ENCODE data around the gene TAS2R13. TPM values are rescaled to one million over a fixed set of nuclear protein-coding genes. Genes with fewer than 3 reads are reported as not detected.
A peak's percentile ranks its signal among the peaks of the same experiment; 100 is the strongest.

TAS2R13 gene
- total RNA-seq (2014; rRNA removed; shearing (Covaris generic)) = 0.36 TPM in 1 of 2 replicates, not detected in the other

GRCh38 chr12:10909462-10909861, at the start of gene TAS2R13:
TSS of gene TAS2R13 (minus strand) at chr12:10909562. CDS start at chr12:10909298, 264 bp downstream.
- DNase-seq (ENCODE audit: low spot score) = no peak

GRCh38 chr12:10957741-10958140, 48.4 kb upstream of the TAS2R13 start:
- no peak for DNase-seq (ENCODE audit: low spot score)

DNA sequence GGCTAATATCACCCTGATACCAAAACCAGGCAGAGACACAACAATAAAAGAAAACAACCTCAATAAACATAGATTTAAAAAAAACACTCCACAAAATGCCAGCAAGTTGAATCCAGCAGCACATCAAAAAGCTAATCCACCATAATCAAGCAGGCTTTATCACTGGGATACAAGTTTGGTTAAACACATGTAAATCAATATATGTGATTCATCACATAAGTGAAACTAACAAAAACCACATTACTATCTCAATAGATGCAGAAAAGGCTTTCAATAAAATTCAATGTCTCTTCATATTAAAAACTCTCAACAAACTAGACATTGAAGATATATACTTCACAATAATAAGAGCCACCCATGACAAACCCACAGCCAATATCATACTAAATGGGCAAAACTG, 46.7 kb upstream of the TAS2R13 start:
- no peak for DNase-seq (ENCODE audit: low spot score)

- no peak for DNase-seq (ENCODE audit: low spot score)
These were observed 43.3 kb upstream of the TAS2R13 start for GRCh38 chr12:10952645-10953044.

DNA sequence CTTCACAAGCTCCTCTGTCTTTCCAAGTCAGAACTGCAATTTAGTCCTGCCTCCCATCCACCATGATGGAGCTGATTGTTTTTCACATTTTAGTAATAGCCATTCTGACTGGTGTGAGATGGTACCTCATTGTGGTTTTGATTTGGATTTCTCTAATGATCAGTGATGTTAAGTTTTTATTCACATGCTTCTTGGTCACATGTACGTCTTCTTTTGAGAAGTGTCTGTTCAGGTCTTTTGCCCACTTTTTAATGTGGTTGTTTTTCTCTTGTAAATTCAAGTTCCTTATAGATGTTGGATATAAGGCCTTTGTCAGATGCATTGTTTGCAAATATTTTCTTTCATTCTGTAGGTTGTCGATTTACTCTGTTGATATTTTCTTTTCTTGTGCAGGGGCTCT, 33.8 kb upstream of the TAS2R13 start:
- no peak for DNase-seq (ENCODE audit: low spot score)

DNA sequence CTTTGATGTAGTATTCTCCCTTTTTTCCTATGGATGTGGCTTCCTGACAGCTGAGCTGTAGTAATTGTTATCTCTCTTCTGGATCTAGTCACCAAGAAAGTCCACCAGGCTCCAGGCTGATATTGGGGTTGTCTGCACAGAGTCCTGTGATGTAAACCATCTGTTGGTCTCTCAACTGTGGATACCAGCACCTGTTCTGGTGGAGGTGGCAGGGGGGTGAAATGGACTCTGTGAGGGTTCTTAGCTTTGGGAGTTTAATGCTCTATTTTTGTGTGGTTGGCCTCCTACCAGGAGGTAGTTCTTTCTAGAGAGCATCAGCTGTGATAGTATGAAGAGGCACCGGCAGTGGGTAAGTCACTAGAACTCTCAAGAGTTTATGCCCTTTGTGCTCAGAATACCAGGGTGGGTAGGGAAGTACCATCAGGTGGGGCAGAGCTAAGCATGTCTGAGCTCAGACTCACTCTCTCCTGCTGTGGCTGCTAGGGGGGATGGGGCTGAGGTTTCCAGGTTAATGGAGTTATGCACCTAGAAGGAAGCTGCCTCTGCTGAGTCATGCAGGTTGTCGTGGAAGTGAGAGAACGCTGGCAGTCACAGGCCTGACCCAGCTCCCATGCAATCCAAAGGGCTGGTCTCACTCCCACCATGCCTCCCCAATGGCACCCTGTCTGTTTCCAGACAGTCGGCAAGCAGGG, 32.7 kb upstream of the TAS2R13 start:
- peak; percentile 13 for DNase-seq (ENCODE audit: low spot score)

DNA sequence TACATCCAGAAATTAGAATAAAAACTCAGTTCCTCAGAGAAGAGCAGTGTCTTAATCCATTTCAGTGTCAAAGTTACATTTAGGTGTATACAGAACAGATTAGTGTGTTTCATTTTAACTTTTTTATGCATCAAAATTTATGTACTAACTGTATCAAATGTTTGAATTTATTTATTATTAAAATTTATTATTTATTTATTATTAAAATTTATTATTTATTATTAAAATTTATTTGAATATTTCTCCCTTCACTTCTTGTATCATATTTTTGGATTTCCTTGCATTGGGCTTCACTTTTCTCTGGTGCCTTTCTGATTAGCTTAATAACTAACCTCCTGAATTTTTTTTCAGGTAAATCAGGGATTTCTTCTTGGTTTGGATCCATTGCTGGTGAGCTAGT, 32.0 kb upstream of the TAS2R13 start:
- no peak for DNase-seq (ENCODE audit: low spot score)

- peak; percentile 22 for DNase-seq (ENCODE audit: low spot score)
These were observed 31.0 kb upstream of the TAS2R13 start for GRCh38 chr12:10940389-10940788.

GRCh38 chr12:10939163-10939562, 29.8 kb upstream of the TAS2R13 start, which contains the start of gene TAS2R14:
TSS of gene TAS2R14 (minus strand) at chr12:10939263. CDS start at chr12:10939207, 56 bp downstream.
- DNase-seq (ENCODE audit: low spot score) = no peak

- DNase-seq (ENCODE audit: low spot score) = no peak
These were observed 27.1 kb upstream of the TAS2R13 start for GRCh38 chr12:10936506-10936905.

- no peak for DNase-seq (ENCODE audit: low spot score)
These were observed 19.5 kb upstream of the TAS2R13 start, which contains the start of gene PRH2 for GRCh38 chr12:10928746-10929286. TSS of gene PRH2 (plus strand) at chr12:10929236. CDS start at chr12:10929274, 38 bp downstream.

- no peak for DNase-seq (ENCODE audit: low spot score)
These were observed 16.9 kb upstream of the TAS2R13 start for GRCh38 chr12:10926269-10926668.

GRCh38 chr12:10919809-10920208, 10.4 kb upstream of the TAS2R13 start:
- no peak for DNase-seq (ENCODE audit: low spot score)

GRCh38 chr12:10910380-10910779, 1.0 kb upstream of the TAS2R13 start:
- DNase-seq (ENCODE audit: low spot score) = no peak

GRCh38 chr12:10904686-10905085, 4.7 kb downstream of the TAS2R13 start:
- DNase-seq (ENCODE audit: low spot score) = no peak

- no peak for DNase-seq (ENCODE audit: low spot score)
These were observed 7.9 kb downstream of the TAS2R13 start for GRCh38 chr12:10901427-10901826.

- DNase-seq (ENCODE audit: low spot score) = no peak
These were observed 8.4 kb downstream of the TAS2R13 start for GRCh38 chr12:10900972-10901371.

- DNase-seq (ENCODE audit: low spot score) = no peak
These were observed 8.8 kb downstream of the TAS2R13 start for GRCh38 chr12:10900530-10900929.

- no peak for DNase-seq (ENCODE audit: low spot score)
These were observed 12.5 kb downstream of the TAS2R13 start for GRCh38 chr12:10896854-10897253.

GRCh38 chr12:10891937-10892336, 17.4 kb downstream of the TAS2R13 start:
- no peak for DNase-seq (ENCODE audit: low spot score)

GRCh38 chr12:10889226-10889625, 20.1 kb downstream of the TAS2R13 start:
- no peak for DNase-seq (ENCODE audit: low spot score)

DNA sequence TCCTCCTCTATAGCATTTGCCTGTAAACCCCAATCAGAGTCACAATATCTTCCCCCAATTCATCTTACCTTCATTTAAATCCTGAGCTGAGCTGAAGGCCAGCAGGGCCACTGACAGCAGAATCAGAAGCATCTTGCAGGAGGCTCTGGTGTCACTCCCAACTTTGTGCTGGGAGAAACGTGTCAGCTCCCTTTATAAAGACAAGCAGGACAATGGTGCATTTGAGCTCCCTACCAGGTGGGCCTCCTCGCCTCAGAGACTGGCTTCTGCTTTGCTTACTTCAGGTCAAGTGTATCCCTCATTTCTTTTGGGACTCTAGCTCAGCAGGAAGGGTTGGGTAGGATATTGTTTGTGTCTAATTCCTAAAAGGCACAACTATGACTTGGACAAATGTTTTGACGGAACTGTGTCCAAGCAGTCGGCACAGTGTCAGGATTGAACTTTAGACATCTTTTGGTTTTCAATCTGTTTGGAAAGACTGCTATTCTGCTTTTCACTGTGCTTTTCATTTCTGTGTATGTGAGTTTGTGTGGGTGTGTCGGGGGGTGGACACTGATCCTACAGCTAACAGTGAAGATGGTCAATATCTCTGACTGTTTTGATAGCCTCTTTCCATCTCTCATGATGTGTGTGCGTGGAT, 25.2 kb downstream of the TAS2R13 start, which contains the start of gene PRH1:
Gene PRH1 (minus strand): TSS at position 170 of the 640 bp plus-strand sequence. CDS start 38 bp downstream, at position 132.
- no peak for DNase-seq (ENCODE audit: low spot score)

GRCh38 chr12:10873378-10873777, 36.0 kb downstream of the TAS2R13 start:
- no peak for DNase-seq (ENCODE audit: low spot score)
